Measurements from ENCODE around the gene CPLANE1. TPM values are rescaled to one million over a fixed set of nuclear protein-coding genes. Genes with fewer than 3 reads are reported as not detected.

CPLANE1 gene
- total RNA-seq, 2 donors from 2014 or later = 21.1 to 39.2 TPM

GRCh38 chr5:37208883-37209797 is 40.0 kb downstream of the CPLANE1 start:
- Histone ChIP-seq H3K27me3 (no peaks in the 10 kb centered on the region), H3K36me3 (replicated peaks in 1 of 2; ENCODE audit: insufficient read depth in 1 of 2, low read depth in 2 of 2) (peaks cover 2 to 6% of the 10 kb centered on the region in 2 donors), H3K27ac (no peak overlapping the region), H3K4me3 (no peak overlapping the region), H3K4me1 (no peaks in the 10 kb centered on the region), H3K9me3 (no peaks in the 10 kb centered on the region)
- DNase-seq (no peak), ATAC-seq (no peak)
- intact Hi-C loops (cut with DNase I) = no loop called here
- no peak for TF ChIP-seq CTCF (IDR thresholded peaks at IDR 0.05)
- WGBS, 2 donors = 86 to 90% methylated on average over 32 of the region's 32 CpGs

GRCh38 chr5:37207802-37208201 is 41.4 kb downstream of the CPLANE1 start:
- 90 to 91% methylated on average over 3 of the region's 3 CpGs for WGBS, 2 donors
- peaks cover 4 to 6% of the 10 kb centered on the region in 2 donors for H3K36me3 ChIP-seq (replicated peaks in 1 of 2; ENCODE audit: insufficient read depth in 1 of 2, low read depth in 2 of 2)

GRCh38 chr5:37206736-37207135 is 42.4 kb downstream of the CPLANE1 start:
- WGBS, 2 donors = 84 to 89% methylated on average over 2 of the region's 2 CpGs
- DNase-seq (no peak), ATAC-seq (no peak)
- Histone ChIP-seq H3K36me3 (replicated peaks in 1 of 2; ENCODE audit: insufficient read depth in 1 of 2, low read depth in 2 of 2) (peaks cover 3 to 6% of the 10 kb centered on the region in 2 donors), H3K4me3 (no peak overlapping the region), H3K9me3 (no peaks in the 10 kb centered on the region), H3K4me1 (no peaks in the 10 kb centered on the region), H3K27ac (no peak overlapping the region), H3K27me3 (no peaks in the 10 kb centered on the region)
- TF ChIP-seq POLR2A (IDR thresholded peaks at IDR 0.05) = no peak
- no peak for TF ChIP-seq CTCF (IDR thresholded peaks at IDR 0.05)
- intact Hi-C loops (cut with DNase I) = no loop called here

More at GRCh38 chr5:37207802-37208201, 41.4 kb downstream of the CPLANE1 start:
- no peak overlapping the region for H3K27ac ChIP-seq
- H3K4me1 ChIP-seq = no peaks in the 10 kb centered on the region
- TF ChIP-seq POLR2A (IDR thresholded peaks at IDR 0.05) = no peak
- no peak for TF ChIP-seq CTCF (IDR thresholded peaks at IDR 0.05)
- intact Hi-C loops (cut with DNase I) = no loop called here
- no peaks in the 10 kb centered on the region for H3K9me3 ChIP-seq
- DNase-seq (no peak), ATAC-seq (no peak)
- H3K4me3 ChIP-seq = no peak overlapping the region
- H3K27me3 ChIP-seq = no peaks in the 10 kb centered on the region

GRCh38 chr5:37198842-37199241 is 50.3 kb downstream of the CPLANE1 start:
- H3K27ac ChIP-seq = no peak overlapping the region
- no peaks in the 10 kb centered on the region for H3K27me3 ChIP-seq
- ATAC-seq (no peak), DNase-seq (no peak)
- intact Hi-C loops (cut with DNase I) = no loop called here
- no peak overlapping the region for H3K4me3 ChIP-seq
- no peaks in the 10 kb centered on the region for H3K9me3 ChIP-seq
- peaks cover 0 to 7% of the 10 kb centered on the region in 2 donors for H3K36me3 ChIP-seq (replicated peaks in 1 of 2; ENCODE audit: insufficient read depth in 1 of 2, low read depth in 2 of 2)
- 83 to 100% methylated on average over 2 of the region's 2 CpGs for WGBS, 2 donors
- no peaks in the 10 kb centered on the region for H3K4me1 ChIP-seq
- TF ChIP-seq CTCF (IDR thresholded peaks at IDR 0.05) (no peak), POLR2A (IDR thresholded peaks at IDR 0.05) (no peak)

All from body of pancreas (tissue), 4 donors.